Activated CD4-positive, alpha-beta memory T cell treated with anti-CD3 and anti-CD28 coated beads, Interleukin-2, amount 10 ng/mL, durations not matched to agents 7 days and 5 days (primary cell): ENCODE measurements around the gene NIFK. TPM values are rescaled to one million over a fixed set of nuclear protein-coding genes. Genes with fewer than 3 reads are reported as not detected.
"Not testable (repeated sequence)": the region's sequence is repeated elsewhere in the genome, so short reads cannot be mapped to it uniquely, and the experiment has no call there.

ENCODE experiments used
- CTCF ChIA-PET: fragments of 350-600 bp; sonication (Branson Sonifier 250); formaldehyde crosslinking; loops from one replicate; lab custom pipeline; 2021; ENCODE audit warnings: antibody characterized with exemption, inconsistent platforms; lab: Charles Lee
- POLR2A ChIA-PET: fragments of 350-600 bp; sonication (Branson Sonifier 250); formaldehyde crosslinking; loops from one replicate; lab custom pipeline; 2021; ENCODE audit warnings: antibody characterized with exemption; lab: Charles Lee
- DNase-seq: peaks from one replicate; pipeline ENCODE4 v3.0.0-alpha.2; 2020
- H3K27ac Mint-ChIP-seq: one replicate; pipeline ENCODE4 v1.8.0; 2021; ENCODE audit warnings: mild to moderate bottlenecking, mixed read lengths
- H3K27me3 Mint-ChIP-seq: one replicate; pipeline ENCODE4 v1.8.0; 2021; ENCODE audit warnings: mixed read lengths
- H3K36me3 Mint-ChIP-seq: one replicate; pipeline ENCODE4 v1.8.0; 2021; ENCODE audit warnings: low read depth, mixed read lengths
- H3K4me1 Mint-ChIP-seq: one replicate; pipeline ENCODE4 v1.8.0; 2021; ENCODE audit warnings: mixed read lengths
- H3K4me3 Mint-ChIP-seq: one replicate; pipeline ENCODE4 v1.8.0; 2021; ENCODE audit warnings: mild to moderate bottlenecking, mixed read lengths
- H3K9me3 Mint-ChIP-seq: one replicate; pipeline ENCODE4 v1.8.0; 2021; ENCODE audit warnings: mixed read lengths
- total RNA-seq, 2 experiments: library from RNA; stranded (reverse); gene quantifications; one replicate each; pipeline ENCODE4 v1.2.3, GENCODE V29; 2021

Gene NIFK
- total RNA-seq, 2 experiments from 2014 or later: 63.4 to 67.2 TPM

GRCh38 chr2:121723316-121723715 is 13.4 kb downstream of the NIFK start:
- CTCF ChIA-PET: interaction anchor here (7.0 kb wide), 1 partner anchor 192 kb away, joined by 42 read pairs; the partner anchor contains the start of gene RNU4ATAC
- no peak for DNase-seq
- Mint-ChIP-seq H3K4me3 (no peak overlapping the region), H3K27ac (peak overlapping the region; percentile 92), H3K9me3 (no peaks in the 10 kb centered on the region), H3K4me1 (peaks cover 38% of the 10 kb centered on the region), H3K36me3 (peaks cover 25% of the 10 kb centered on the region), H3K27me3 (no peaks in the 10 kb centered on the region)
- POLR2A ChIA-PET: interaction anchor here (0.9 to 2.5 kb wide), 2 partner anchors 13 to 193 kb away, joined by 5 to 13 read pairs; partner anchors contain the start of genes NIFK and RNU4ATAC

- Mint-ChIP-seq H3K9me3 (no peaks in the 10 kb centered on the region), H3K36me3 (peaks cover 17% of the 10 kb centered on the region), H3K4me1 (peaks cover 38% of the 10 kb centered on the region), H3K27me3 (no peaks in the 10 kb centered on the region), H3K27ac (peak overlapping the region; percentile 92), H3K4me3 (peak overlapping the region; percentile 25)
- ChIA-PET POLR2A (interaction anchor here (1.0 to 5.0 kb wide), 4 partner anchors 13 to 192 kb away, joined by 4 to 69 read pairs (median 9); partner anchors contain the start of gene RNU4ATAC), CTCF (interaction anchor here (0.5 to 7.0 kb wide), 2 partner anchors 191 to 577 kb away, joined by 3 to 42 read pairs; partner anchors contain the start of gene RNU4ATAC)
- peak; percentile 52 for DNase-seq
Observed at GRCh38 chr2:121722479-121722878, 14.2 kb downstream of the NIFK start.

GRCh38 chr2:121721926-121722325 is 14.7 kb downstream of the NIFK start:
- H3K27me3 Mint-ChIP-seq: no peaks in the 10 kb centered on the region
- no peak for DNase-seq
- H3K4me1 Mint-ChIP-seq: peaks cover 36% of the 10 kb centered on the region
- peak overlapping the region; percentile 25 for H3K4me3 Mint-ChIP-seq
- H3K36me3 Mint-ChIP-seq: peaks cover 12% of the 10 kb centered on the region
- CTCF ChIA-PET: interaction anchor here (0.5 to 7.0 kb wide), 3 partner anchors 74 to 578 kb away, joined by 3 to 42 read pairs (median 3); partner anchors contain the start of gene RNU4ATAC
- POLR2A ChIA-PET: interaction anchor here (1.0 to 5.0 kb wide), 5 partner anchors 13 to 191 kb away, joined by 4 to 69 read pairs (median 5); partner anchors contain the start of gene RNU4ATAC
- no peaks in the 10 kb centered on the region for H3K9me3 Mint-ChIP-seq
- peak overlapping the region; percentile 92 for H3K27ac Mint-ChIP-seq

GRCh38 chr2:121717529-121717928 is 19.1 kb downstream of the NIFK start:
- ChIA-PET CTCF (interaction anchor here (1.5 to 7.0 kb wide), 3 partner anchors 67 to 186 kb away, joined by 3 to 42 read pairs (median 5); partner anchors contain the start of gene RNU4ATAC), POLR2A (interaction anchor here (0.6 to 4.2 kb wide), 3 partner anchors 17 to 186 kb away, joined by 4 to 24 read pairs (median 12); partner anchors contain the start of genes CLASP1 and RNU4ATAC)
- peaks cover 20% of the 10 kb centered on the region for H3K4me1 Mint-ChIP-seq
- no peaks in the 10 kb centered on the region for H3K9me3 Mint-ChIP-seq
- no peaks in the 10 kb centered on the region for H3K27me3 Mint-ChIP-seq
- H3K4me3 Mint-ChIP-seq: no peak overlapping the region
- H3K27ac Mint-ChIP-seq: no peak overlapping the region
- no peaks in the 10 kb centered on the region for H3K36me3 Mint-ChIP-seq
- DNase-seq: no peak

GRCh38 chr2:121716126-121716525 is 20.5 kb downstream of the NIFK start:
- H3K4me1 Mint-ChIP-seq: peaks cover 9% of the 10 kb centered on the region
- CTCF ChIA-PET: interaction anchor here (0.9 to 1.0 kb wide), 2 partner anchors 60 to 314 kb away, joined by 3 read pairs; no protein-coding TSS in a partner anchor
- H3K27ac Mint-ChIP-seq: no peak overlapping the region
- POLR2A ChIA-PET: interaction anchor here (0.5 to 2.6 kb wide), 5 partner anchors 15 to 185 kb away, joined by 3 to 9 read pairs (median 3); partner anchors contain the start of genes NIFK and RNU4ATAC
- H3K9me3 Mint-ChIP-seq: no peaks in the 10 kb centered on the region
- H3K4me3 Mint-ChIP-seq: no peak overlapping the region
- no peaks in the 10 kb centered on the region for H3K36me3 Mint-ChIP-seq
- H3K27me3 Mint-ChIP-seq: no peaks in the 10 kb centered on the region
- DNase-seq: no peak

GRCh38 chr2:121711481-121711880 is 25.2 kb downstream of the NIFK start:
- H3K27ac Mint-ChIP-seq, H3K9me3 Mint-ChIP-seq, H3K27me3 Mint-ChIP-seq, DNase-seq, H3K4me3 Mint-ChIP-seq, H3K36me3 Mint-ChIP-seq, CTCF ChIA-PET, POLR2A ChIA-PET, H3K4me1 Mint-ChIP-seq: not testable (repeated sequence)

GRCh38 chr2:121710470-121711170 is 26.1 kb downstream of the NIFK start:
- POLR2A ChIA-PET: no interaction called here

GRCh38 chr2:121709776-121710469 is 26.8 kb downstream of the NIFK start:
- Mint-ChIP-seq H3K4me3 (no peak overlapping the region), H3K36me3 (no peaks in the 10 kb centered on the region), H3K27me3 (peaks cover 5% of the 10 kb centered on the region), H3K4me1 (peaks cover 2% of the 10 kb centered on the region), H3K9me3 (no peaks in the 10 kb centered on the region), H3K27ac (no peak overlapping the region)
- ChIA-PET POLR2A (no interaction called here), CTCF (no interaction called here)
- DNase-seq: no peak

More at GRCh38 chr2:121710470-121711170, 26.1 kb downstream of the NIFK start:
- Mint-ChIP-seq H3K27me3 (peaks cover 5% of the 10 kb centered on the region), H3K27ac (no peak overlapping the region), H3K9me3 (no peaks in the 10 kb centered on the region), H3K36me3 (no peaks in the 10 kb centered on the region), H3K4me3 (no peak overlapping the region), H3K4me1 (no peaks in the 10 kb centered on the region)
- CTCF ChIA-PET: no interaction called here
- no peak for DNase-seq

- H3K4me1 Mint-ChIP-seq: peaks cover 2% of the 10 kb centered on the region
- H3K9me3 Mint-ChIP-seq: no peaks in the 10 kb centered on the region
- ChIA-PET CTCF (interaction anchor here (1.0 kb wide), 1 partner anchor 306 kb away, joined by 4 read pairs; no protein-coding TSS in a partner anchor), POLR2A (interaction anchor here (1.5 kb wide), 1 partner anchor 177 kb away, joined by 6 read pairs; the partner anchor contains the start of gene RNU4ATAC)
- no peak for DNase-seq
- H3K4me3 Mint-ChIP-seq: no peak overlapping the region
- peaks cover 5% of the 10 kb centered on the region for H3K27me3 Mint-ChIP-seq
- no peak overlapping the region for H3K27ac Mint-ChIP-seq
- H3K36me3 Mint-ChIP-seq: no peaks in the 10 kb centered on the region
Observed at GRCh38 chr2:121707920-121708361, 28.7 kb downstream of the NIFK start.

- H3K9me3 Mint-ChIP-seq: no peaks in the 10 kb centered on the region
- ChIA-PET CTCF (interaction anchor here (1.0 kb wide), 1 partner anchor 305 kb away, joined by 4 read pairs; no protein-coding TSS in a partner anchor), POLR2A (interaction anchor here (1.5 kb wide), 1 partner anchor 176 kb away, joined by 6 read pairs; the partner anchor contains the start of gene RNU4ATAC)
- no peak overlapping the region for H3K27ac Mint-ChIP-seq
- H3K4me3 Mint-ChIP-seq: no peak overlapping the region
- peaks cover 5% of the 10 kb centered on the region for H3K4me1 Mint-ChIP-seq
- H3K27me3 Mint-ChIP-seq: peaks cover 5% of the 10 kb centered on the region
- H3K36me3 Mint-ChIP-seq: no peaks in the 10 kb centered on the region
- no peak for DNase-seq
Observed at GRCh38 chr2:121707344-121707919, 29.2 kb downstream of the NIFK start.

GRCh38 chr2:121705958-121706357 is 30.7 kb downstream of the NIFK start:
- no peaks in the 10 kb centered on the region for H3K9me3 Mint-ChIP-seq
- H3K36me3 Mint-ChIP-seq: no peaks in the 10 kb centered on the region
- H3K4me3 Mint-ChIP-seq: no peak overlapping the region
- ChIA-PET CTCF (no interaction called here), POLR2A (interaction anchor here (0.6 to 1.8 kb wide), 3 partner anchors 56 to 275 kb away, joined by 3 to 4 read pairs (median 4); partner anchors contain the start of genes CLASP1 and RNU4ATAC)
- peaks cover 5% of the 10 kb centered on the region for H3K27me3 Mint-ChIP-seq
- DNase-seq: no peak
- peaks cover 18% of the 10 kb centered on the region for H3K4me1 Mint-ChIP-seq
- no peak overlapping the region for H3K27ac Mint-ChIP-seq

GRCh38 chr2:121705390-121705789 is 31.3 kb downstream of the NIFK start:
- POLR2A ChIA-PET: interaction anchor here (0.6 to 1.8 kb wide), 3 partner anchors 56 to 274 kb away, joined by 3 to 4 read pairs (median 4); partner anchors contain the start of genes CLASP1 and RNU4ATAC
- CTCF ChIA-PET: no interaction called here
- Mint-ChIP-seq H3K4me3 (no peak overlapping the region), H3K4me1 (peaks cover 23% of the 10 kb centered on the region), H3K36me3 (no peaks in the 10 kb centered on the region), H3K27ac (no peak overlapping the region), H3K9me3 (no peaks in the 10 kb centered on the region), H3K27me3 (peaks cover 5% of the 10 kb centered on the region)
- no peak for DNase-seq
